Central memory CD8-positive, alpha-beta T cell (primary cell): Measurements from ENCODE around the gene LDHAL6B.

ENCODE experiments used
- ATAC-seq: fragments of 150-1000 bp; cut with Tn5 transposase; replicated peaks from 2 replicates; pipeline ENCODE4 v1.10.0; 2022; ENCODE audit warnings: mild to moderate bottlenecking, moderate FRiP score, moderate number of reproducible peaks; ENCODE audit not compliant: poor library complexity, severe bottlenecking; ENCODE audit errors: extremely low read depth
- DNase-seq, 2 donors: peaks; one replicate each; pipeline ENCODE4 v3.0.0; 2021; ENCODE audit warnings: low spot score in 2 of 2
- H3K27ac Mint-ChIP-seq: one replicate; pipeline ENCODE4 v1.8.0; 2022; ENCODE audit warnings: low read depth, mild to moderate bottlenecking, moderate library complexity, mixed read lengths
- H3K27me3 Mint-ChIP-seq: one replicate; pipeline ENCODE4 v1.8.0; 2022; ENCODE audit warnings: mixed read lengths
- H3K36me3 Mint-ChIP-seq: one replicate; pipeline ENCODE4 v1.8.0; 2022; ENCODE audit warnings: mild to moderate bottlenecking, moderate library complexity, mixed read lengths; ENCODE audit not compliant: insufficient read depth
- H3K4me1 Mint-ChIP-seq: one replicate; pipeline ENCODE4 v1.8.0; 2022; ENCODE audit warnings: mixed read lengths
- H3K4me3 Mint-ChIP-seq: one replicate; pipeline ENCODE4 v1.8.0; 2022; ENCODE audit warnings: mild to moderate bottlenecking, moderate library complexity, mixed read lengths
- H3K9me3 Mint-ChIP-seq: one replicate; pipeline ENCODE4 v1.8.0; 2022; ENCODE audit warnings: mixed read lengths

The LDHAL6B gene

DNA sequence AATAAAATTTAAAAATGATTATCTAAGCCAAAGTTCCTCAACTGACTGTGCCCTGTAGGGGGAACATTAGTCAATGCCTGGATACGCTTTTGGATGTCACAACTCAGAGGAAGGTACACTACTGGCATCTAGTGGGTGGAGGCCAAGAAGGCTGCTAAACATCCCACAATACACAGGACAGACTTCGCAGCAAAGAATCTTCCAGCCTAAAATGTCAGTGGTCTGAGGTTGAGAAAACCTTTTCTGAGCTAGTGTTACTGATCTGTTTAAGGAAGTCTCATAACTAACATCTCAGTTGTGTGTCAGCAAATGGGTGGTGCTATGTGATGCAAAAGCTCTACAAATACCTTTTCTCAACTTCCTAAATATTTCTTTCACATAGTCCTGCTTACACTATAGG is 20.9 kb upstream of the LDHAL6B start:
- H3K36me3 Mint-ChIP-seq = no peaks in the 10 kb centered on the region
- H3K4me3 Mint-ChIP-seq = no peak overlapping the region
- no peak overlapping the region for H3K27ac Mint-ChIP-seq
- H3K27me3 Mint-ChIP-seq = peaks cover 29% of the 10 kb centered on the region
- no peaks in the 10 kb centered on the region for H3K4me1 Mint-ChIP-seq
- ATAC-seq (no peak), DNase-seq (no peak)
- H3K9me3 Mint-ChIP-seq = no peaks in the 10 kb centered on the region

DNA sequence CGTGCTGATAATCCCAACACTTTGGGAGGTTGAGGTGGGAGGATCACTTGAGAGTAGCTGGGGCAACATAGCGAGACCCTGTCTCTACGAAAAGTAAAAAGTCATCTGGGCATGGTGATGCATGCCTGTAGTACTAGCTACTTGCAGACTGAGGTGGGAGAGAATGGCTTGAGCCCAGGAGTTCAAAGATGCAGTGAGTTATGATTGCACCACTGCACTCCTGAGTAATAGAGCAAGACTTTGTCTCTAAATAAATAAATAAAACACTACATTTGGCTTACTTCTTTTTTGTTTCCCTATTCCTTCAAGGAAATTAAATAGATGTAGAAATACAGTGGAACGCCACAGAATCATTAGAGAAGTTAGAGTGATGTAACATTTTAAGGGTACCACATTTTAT is 20.1 kb upstream of the LDHAL6B start:
- no peaks in the 10 kb centered on the region for H3K4me1 Mint-ChIP-seq
- ATAC-seq (no peak), DNase-seq (no peak)
- peaks cover 37% of the 10 kb centered on the region for H3K27me3 Mint-ChIP-seq
- no peaks in the 10 kb centered on the region for H3K36me3 Mint-ChIP-seq
- H3K9me3 Mint-ChIP-seq = no peaks in the 10 kb centered on the region
- H3K27ac Mint-ChIP-seq = no peak overlapping the region
- no peak overlapping the region for H3K4me3 Mint-ChIP-seq

DNA sequence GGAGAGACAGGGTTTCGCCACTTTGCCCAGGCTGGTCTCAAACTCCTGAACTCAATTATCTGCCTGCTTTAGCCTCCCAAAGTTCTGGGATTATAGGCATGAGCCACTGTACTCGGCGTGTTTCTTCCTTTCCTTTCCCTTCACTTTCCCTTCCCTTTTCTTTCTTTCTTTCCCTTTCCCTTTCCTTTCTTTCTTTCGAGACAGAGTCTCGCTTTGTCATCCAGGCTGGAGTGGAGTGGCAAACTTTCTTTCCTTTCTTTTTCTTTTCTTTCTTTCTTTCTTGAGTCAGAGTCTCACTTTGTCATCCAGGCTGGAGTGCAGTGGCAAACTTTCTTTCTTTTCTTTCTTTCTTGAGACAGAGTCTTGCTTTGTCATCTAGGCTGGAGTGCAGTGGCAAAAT is 17.4 kb upstream of the LDHAL6B start:
- Mint-ChIP-seq H3K27ac (no peak overlapping the region), H3K27me3 (peaks cover 57% of the 10 kb centered on the region), H3K4me1 (no peaks in the 10 kb centered on the region), H3K36me3 (no peaks in the 10 kb centered on the region), H3K4me3 (no peak overlapping the region), H3K9me3 (no peaks in the 10 kb centered on the region)
- DNase-seq (no peak), ATAC-seq (no peak)

DNA sequence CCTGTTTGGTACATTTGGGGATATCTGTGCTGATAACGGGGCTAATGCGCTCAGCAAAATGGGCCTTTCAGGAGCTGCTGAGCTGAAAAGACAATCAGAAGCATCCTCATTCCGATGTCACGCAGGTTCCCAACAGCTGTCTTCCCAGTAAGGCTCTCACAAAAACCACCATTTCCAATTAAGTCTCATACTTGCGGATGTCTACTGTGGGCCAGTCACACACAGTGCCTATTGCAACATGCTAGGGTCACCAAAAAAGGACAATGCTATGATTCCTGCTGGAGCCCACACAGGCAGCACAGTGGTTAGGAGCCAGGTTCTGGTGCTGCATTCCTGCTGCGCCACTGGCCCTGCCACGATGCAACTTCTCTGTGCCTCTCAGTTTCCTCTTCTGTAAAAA is 16.4 kb upstream of the LDHAL6B start:
- no peak overlapping the region for H3K4me3 Mint-ChIP-seq
- DNase-seq = no peak
- ATAC-seq = no peak
- H3K4me1 Mint-ChIP-seq = no peaks in the 10 kb centered on the region
- H3K9me3 Mint-ChIP-seq = no peaks in the 10 kb centered on the region
- H3K27me3 Mint-ChIP-seq = peaks cover 49% of the 10 kb centered on the region
- H3K27ac Mint-ChIP-seq = no peak overlapping the region
- no peaks in the 10 kb centered on the region for H3K36me3 Mint-ChIP-seq

DNA sequence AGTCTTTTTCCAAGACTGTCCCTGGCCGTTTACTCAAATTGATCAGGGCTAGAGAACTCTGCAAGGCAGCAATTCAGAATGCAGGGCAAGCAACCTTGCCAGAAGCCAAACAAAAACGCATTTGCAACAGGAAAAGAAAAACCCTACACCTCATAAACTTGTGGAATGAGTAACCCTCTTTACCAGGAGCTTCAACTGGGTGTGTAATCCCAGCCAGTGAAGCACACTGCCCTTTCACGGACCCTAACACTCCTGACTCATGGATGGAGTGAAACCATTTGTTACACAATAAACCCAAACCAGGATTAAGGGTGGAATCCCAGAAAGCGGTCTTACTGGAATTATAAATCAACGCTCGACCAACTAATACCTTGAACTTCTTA is 14.8 kb upstream of the LDHAL6B start:
- ATAC-seq (no peak), DNase-seq (no peak)
- Mint-ChIP-seq H3K4me1 (no peaks in the 10 kb centered on the region), H3K27ac (no peak overlapping the region), H3K36me3 (no peaks in the 10 kb centered on the region), H3K4me3 (no peak overlapping the region), H3K9me3 (no peaks in the 10 kb centered on the region), H3K27me3 (peaks cover 49% of the 10 kb centered on the region)

DNA sequence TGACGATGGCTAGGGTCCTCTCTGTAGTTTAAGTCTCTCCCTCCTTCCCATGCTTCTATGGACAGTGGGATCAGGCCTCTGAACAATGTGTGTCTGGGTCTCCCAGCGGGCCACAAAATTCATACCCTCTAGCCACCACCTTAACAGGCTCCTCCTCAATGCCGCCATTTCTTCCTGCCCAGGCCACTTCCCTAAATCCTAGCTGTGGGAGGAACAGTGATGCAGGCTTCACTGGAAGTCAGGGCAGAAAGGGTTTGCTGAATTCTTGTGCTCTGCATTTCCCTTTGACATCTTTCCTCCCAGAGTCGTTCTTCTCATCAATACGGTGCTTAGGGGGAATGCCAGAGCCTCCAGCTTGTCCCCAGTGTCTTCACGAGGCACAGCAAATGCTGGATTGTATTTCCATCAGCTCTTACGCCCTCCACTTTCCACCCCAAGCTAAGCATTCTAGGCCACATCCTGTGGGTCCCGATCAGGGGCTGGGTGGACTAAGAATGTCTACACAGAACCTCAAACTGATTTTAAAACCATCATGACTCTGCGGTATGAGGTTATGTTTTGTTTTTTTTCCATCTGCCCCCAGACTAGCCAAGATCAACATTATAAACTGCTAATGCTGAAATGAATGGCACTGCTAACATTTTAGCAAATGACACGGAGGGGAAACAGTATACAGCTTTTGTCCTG is 11.9 kb upstream of the LDHAL6B start:
- ATAC-seq (no peak), DNase-seq (no peak)
- H3K9me3 Mint-ChIP-seq = no peaks in the 10 kb centered on the region
- no peak overlapping the region for H3K27ac Mint-ChIP-seq
- H3K36me3 Mint-ChIP-seq = no peaks in the 10 kb centered on the region
- peaks cover 39% of the 10 kb centered on the region for H3K27me3 Mint-ChIP-seq
- no peak overlapping the region for H3K4me3 Mint-ChIP-seq
- no peaks in the 10 kb centered on the region for H3K4me1 Mint-ChIP-seq

DNA sequence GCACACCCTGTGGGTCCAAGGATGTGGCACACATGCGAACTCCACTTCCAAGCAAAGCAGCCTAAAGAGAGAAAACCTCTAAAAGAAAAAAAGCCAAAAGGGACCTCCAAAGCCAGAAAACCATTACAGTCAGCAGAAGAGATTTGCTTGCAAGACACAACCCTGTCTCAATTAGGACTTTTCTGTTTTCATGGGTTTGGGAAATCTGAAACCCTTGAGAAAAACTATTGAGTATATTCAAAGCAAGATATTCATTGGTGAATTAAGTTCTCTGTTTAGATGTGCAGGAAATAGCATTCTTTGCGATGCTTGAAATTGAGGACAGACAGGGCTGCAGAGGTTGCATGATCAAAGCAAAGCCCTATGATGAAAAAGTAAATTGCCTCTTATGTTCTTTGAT is 10.2 kb upstream of the LDHAL6B start:
- Mint-ChIP-seq H3K27ac (no peak overlapping the region), H3K36me3 (no peaks in the 10 kb centered on the region), H3K27me3 (peaks cover 22% of the 10 kb centered on the region), H3K9me3 (no peaks in the 10 kb centered on the region), H3K4me1 (no peaks in the 10 kb centered on the region), H3K4me3 (no peak overlapping the region)
- DNase-seq (no peak), ATAC-seq (no peak)

DNA sequence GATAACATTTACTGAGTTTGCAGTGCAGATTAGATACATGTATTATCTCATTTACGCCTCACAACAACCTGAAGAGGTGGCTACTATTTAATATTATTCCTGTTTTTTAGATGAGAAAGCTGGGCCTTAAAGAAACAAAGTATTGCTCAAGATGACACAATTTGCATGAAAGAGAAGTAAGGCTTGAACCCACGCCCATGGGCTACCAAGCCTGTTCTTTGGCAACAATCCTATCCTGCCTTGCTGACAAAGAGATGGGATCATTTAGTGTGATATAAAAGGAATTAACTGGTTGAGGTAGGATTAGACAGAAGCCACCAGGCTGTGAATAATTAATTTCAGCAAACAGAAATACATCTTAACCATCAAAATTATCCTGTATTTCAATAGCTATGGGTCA is 9.2 kb upstream of the LDHAL6B start:
- Mint-ChIP-seq H3K9me3 (no peaks in the 10 kb centered on the region), H3K27me3 (peaks cover 12% of the 10 kb centered on the region), H3K4me3 (no peak overlapping the region), H3K4me1 (no peaks in the 10 kb centered on the region), H3K36me3 (no peaks in the 10 kb centered on the region), H3K27ac (no peak overlapping the region)
- no peak for DNase-seq
- no peak for ATAC-seq

DNA sequence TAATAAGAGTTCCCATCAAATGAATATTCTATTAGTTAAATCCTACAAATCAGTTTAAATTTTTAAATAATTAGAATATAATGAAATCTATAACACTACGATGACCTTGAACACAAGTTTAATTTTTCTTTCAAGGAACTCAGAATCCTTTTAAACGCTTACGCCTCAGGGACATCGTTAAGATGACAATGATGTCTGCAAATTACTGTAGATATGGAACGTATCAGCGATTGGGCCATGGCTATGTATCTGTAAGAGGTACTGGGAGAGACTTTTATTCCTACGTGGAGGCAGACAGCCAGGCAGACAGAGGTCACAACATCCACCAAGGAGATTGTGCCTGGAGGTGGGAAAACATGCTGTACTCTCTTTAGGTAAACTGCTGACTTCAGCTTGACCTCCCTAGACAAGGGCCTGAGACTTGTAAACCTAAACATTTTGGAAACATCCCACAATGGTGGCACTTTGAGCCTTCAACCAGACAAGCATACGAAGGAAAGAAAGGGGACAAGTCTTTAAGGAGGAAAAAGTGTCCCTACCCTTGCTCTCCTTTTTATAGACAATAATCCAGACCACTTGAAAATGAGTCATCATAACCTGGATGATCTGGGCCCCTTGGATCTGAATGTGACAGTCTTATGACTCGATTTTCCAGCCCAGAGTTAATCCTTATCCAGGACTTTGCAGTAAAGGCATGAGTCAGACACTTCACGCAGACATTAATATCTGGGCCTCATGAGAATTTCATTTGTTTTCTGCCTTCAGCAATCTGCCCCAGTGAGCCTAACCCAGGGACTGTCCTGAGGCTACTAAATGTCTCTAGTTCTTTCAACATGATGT is 6.8 kb upstream of the LDHAL6B start:
- Mint-ChIP-seq H3K9me3 (no peaks in the 10 kb centered on the region), H3K4me3 (no peak overlapping the region), H3K36me3 (peaks cover 2% of the 10 kb centered on the region), H3K27ac (no peak overlapping the region), H3K27me3 (no peaks in the 10 kb centered on the region), H3K4me1 (no peaks in the 10 kb centered on the region)
- no peak for ATAC-seq
- no peak for DNase-seq

DNA sequence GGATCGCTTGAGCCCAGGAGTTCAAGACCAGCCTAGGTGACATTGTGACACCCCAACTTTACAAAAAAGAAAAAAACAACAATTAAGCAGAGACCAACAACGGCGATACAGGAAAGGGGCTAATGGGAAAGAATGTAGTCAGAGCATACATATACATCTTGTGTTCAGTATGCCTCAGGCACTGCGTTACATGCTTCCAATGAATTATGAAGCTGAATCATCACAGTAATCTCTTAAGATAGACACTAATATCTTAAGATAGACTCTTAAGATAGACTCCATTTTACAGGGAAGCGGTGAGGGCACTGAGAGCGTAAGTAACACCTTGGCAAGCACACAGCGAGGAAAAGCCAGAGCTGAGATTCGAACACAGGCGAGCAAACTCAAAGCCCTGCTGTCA is 6.1 kb upstream of the LDHAL6B start:
- Mint-ChIP-seq H3K27ac (no peak overlapping the region), H3K9me3 (no peaks in the 10 kb centered on the region), H3K27me3 (no peaks in the 10 kb centered on the region), H3K36me3 (peaks cover 2% of the 10 kb centered on the region), H3K4me3 (no peak overlapping the region), H3K4me1 (no peaks in the 10 kb centered on the region)
- DNase-seq (no peak), ATAC-seq (no peak)

DNA sequence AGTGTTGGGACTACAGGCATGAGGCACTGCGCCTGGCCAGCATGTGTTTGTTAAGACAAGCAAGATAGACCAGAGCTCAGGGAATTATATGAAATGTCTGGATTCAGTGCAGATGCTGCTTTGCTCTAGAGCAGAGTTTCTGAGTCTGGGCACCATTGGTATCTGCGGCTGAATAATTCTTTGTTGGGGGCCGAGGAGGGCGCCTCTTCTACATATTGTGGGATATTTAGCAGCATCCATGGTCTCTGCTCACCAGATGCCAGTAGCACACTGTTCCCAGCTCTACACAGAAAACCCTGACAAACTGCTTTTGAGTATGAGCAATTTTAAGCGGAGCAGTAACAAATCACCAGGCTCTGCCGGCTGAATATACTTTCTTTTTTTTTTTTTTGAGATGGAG is 3.6 kb upstream of the LDHAL6B start:
- Mint-ChIP-seq H3K4me3 (no peak overlapping the region), H3K9me3 (no peaks in the 10 kb centered on the region), H3K36me3 (peaks cover 7% of the 10 kb centered on the region), H3K27me3 (no peaks in the 10 kb centered on the region), H3K27ac (no peak overlapping the region), H3K4me1 (no peaks in the 10 kb centered on the region)
- ATAC-seq (no peak), DNase-seq (no peak)

DNA sequence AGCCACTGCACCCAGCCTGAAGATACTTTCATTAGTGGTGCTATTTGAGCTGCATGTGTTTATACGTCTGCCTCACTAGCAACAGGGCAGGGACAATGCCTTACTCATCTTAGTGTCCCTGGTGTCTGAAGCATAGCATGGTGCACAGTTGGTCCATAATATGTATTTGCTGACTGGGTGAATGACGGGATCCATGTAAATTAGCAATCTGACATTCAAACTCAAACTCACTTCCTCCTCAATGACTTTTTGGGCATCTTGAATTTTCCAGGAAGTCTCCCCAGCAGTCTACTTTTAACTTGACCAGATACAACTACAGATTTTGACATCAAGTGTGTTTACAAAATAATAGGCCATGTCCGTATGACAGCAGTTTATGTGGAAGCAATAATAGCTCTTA is 3.0 kb upstream of the LDHAL6B start:
- Mint-ChIP-seq H3K4me3 (no peak overlapping the region), H3K36me3 (peaks cover 7% of the 10 kb centered on the region), H3K27me3 (no peaks in the 10 kb centered on the region), H3K9me3 (no peaks in the 10 kb centered on the region), H3K4me1 (no peaks in the 10 kb centered on the region), H3K27ac (no peak overlapping the region)
- ATAC-seq (no peak), DNase-seq (no peak)

DNA sequence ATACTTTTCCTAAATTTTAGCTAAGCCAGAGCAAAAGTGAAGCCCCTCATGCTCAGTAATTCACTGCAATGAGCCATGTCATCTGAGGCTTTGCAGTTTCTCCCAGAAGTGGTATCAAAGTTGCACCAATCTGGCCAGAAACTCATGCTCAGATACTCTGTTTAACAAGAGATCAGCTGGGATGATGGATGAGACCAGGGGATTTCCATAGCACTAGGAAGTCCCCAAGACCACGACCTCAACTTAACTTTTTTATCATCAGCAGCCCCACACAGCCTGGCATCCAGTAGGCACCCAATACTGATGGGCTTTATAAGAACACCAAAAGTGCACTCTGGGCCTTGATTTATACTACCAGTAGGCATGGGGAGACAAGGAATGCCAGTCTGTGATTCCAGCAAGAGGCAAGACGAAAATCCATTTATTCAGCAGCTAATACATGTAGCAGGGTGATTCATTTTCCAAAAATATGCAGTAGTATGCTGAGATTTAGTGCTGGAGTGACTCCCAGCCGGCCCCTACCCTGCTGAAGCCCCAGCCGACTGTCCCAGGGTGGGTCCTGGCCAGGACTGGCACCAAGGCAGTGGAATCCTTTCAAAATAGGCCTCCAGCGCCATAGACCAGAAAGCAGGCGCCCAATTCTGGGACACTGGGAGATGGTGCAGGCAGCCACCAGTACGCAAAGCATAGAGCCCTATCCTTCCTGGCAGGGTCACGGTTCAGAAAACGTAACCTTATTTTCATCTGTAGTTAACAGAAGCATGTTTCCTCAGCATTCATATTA is 612 bp upstream of the LDHAL6B start:
- Mint-ChIP-seq H3K27me3 (no peaks in the 10 kb centered on the region), H3K36me3 (peaks cover 7% of the 10 kb centered on the region), H3K4me1 (no peaks in the 10 kb centered on the region), H3K27ac (no peak overlapping the region), H3K4me3 (no peak overlapping the region), H3K9me3 (no peaks in the 10 kb centered on the region)
- DNase-seq (no peak), ATAC-seq (no peak)
